Cardiac fibroblast (primary cell): Measurements from ENCODE around the gene PRODH.
"Not testable (repeated sequence)": the region's sequence is repeated elsewhere in the genome, so short reads cannot be mapped to it uniquely, and the experiment has no call there.

Source experiments
- DNase-seq, 2 donors: peaks; one replicate each; pipeline versions ENCODE4 v3.0.0 to v3.0.0-alpha.2; 2010; ENCODE audit warnings: low read depth in 2 of 2
- H3K4me3 ChIP-seq, 2 donors: replicated peaks in 1 of 2; 1 replicate in 1 of 2; 2 replicates in 1 of 2; pipeline ENCODE4 v1.5.1; 2011; ENCODE audit warnings: low read depth in 2 of 2, low read length in 2 of 2, mild to moderate bottlenecking in 2 of 2, moderate library complexity in 1 of 2
- TF ChIP-seq, protein P1 (sequence below): IDR thresholded peaks from one replicate; pipeline ENCODE4 v1.5.1; 2011; ENCODE audit warnings: low read depth, mild to moderate bottlenecking, low read length, inconsistent platforms

PRODH gene

GRCh38 chr22:18912264-18912946 lies 23.7 kb downstream of the PRODH start:
- H3K4me3 ChIP-seq, DNase-seq: not testable (repeated sequence)

GRCh38 chr22:18911535-18911934 lies 24.6 kb downstream of the PRODH start:
- DNase-seq = not testable (repeated sequence)

GRCh38 chr22:18909556-18909955 lies 26.5 kb downstream of the PRODH start:
- no peak overlapping the region for H3K4me3 ChIP-seq
- TF ChIP-seq, protein P1, sequence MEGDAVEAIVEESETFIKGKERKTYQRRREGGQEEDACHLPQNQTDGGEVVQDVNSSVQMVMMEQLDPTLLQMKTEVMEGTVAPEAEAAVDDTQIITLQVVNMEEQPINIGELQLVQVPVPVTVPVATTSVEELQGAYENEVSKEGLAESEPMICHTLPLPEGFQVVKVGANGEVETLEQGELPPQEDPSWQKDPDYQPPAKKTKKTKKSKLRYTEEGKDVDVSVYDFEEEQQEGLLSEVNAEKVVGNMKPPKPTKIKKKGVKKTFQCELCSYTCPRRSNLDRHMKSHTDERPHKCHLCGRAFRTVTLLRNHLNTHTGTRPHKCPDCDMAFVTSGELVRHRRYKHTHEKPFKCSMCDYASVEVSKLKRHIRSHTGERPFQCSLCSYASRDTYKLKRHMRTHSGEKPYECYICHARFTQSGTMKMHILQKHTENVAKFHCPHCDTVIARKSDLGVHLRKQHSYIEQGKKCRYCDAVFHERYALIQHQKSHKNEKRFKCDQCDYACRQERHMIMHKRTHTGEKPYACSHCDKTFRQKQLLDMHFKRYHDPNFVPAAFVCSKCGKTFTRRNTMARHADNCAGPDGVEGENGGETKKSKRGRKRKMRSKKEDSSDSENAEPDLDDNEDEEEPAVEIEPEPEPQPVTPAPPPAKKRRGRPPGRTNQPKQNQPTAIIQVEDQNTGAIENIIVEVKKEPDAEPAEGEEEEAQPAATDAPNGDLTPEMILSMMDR = no peak
- no peak for DNase-seq

More at GRCh38 chr22:18911535-18911934, 24.6 kb downstream of the PRODH start:
- H3K4me3 ChIP-seq = not testable (repeated sequence)

DNA sequence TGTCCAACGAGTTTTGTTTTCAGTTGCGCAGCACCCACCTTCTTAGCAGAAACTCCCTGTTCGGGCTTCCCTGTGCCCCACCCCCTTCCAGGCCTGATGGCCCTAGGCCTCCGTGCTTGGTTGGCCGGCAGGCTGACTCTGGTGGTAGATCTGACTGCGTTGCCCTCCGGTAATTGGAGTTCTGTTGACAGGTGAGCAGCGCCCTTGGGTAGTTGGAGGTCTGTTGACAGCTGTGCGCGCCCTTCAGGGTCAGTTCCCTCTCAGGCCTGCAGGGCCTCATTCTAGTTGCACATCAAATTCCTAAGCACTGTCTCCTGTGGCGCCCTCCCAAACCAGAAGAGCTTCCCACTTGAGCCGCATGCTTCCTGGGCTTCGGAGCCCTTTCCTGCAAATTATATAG lies 29.2 kb downstream of the PRODH start:
- TF ChIP-seq, protein P1 = no peak

GRCh38 chr22:18906410-18906745 lies 29.7 kb downstream of the PRODH start:
- not testable (repeated sequence) for H3K4me3 ChIP-seq, DNase-seq

More for the DNA sequence above, 29.2 kb downstream of the PRODH start:
- no peak for DNase-seq
- H3K4me3 ChIP-seq = no peak overlapping the region

DNA sequence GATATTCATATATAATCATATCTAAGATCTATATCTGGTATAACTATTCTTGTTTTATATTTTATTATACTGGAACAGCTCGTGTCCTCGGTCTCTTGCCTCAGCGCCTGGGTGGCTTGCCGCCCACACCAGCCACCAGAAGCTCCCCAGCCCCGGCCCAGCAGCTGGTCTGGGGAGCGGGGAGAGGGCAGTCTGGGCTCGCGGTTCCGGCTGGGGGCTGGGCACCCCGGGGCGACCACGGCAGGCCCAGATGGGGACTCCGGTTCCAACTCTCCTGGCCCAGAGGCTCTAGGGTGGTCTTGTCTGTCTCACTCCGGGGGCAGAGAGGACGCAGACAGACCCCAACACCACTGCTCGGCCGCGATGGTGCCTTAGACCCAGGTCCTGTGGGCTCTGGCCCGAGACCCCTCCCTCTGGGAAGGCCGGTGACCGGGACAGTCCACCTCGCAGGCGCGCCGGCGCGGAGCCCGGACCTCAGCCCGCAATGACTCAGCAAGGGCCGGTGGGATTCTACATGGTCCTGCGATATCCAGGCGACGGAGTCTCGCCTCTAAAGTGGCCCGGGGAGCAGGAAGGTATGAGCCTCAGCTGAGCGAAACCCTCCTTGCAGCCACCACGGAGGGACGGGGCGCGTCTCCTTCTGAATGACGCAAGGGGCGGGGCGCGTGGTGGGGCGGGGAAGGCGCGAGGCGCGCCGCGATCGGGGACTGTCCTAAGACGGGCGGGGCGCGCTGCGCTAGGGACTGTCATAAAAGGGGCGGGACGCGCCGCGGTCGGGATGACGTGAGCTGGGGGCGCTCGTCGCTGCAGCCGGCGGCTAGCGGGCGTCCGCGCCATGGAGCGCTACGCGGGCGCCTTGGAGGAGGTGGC lies 30.3 kb downstream of the PRODH start, which contains the start of gene DGCR6:
DGCR6 (plus strand) TSS at position 781 of the 870 bp plus-strand sequence; CDS start at position 836, 55 bp downstream.
- DNase-seq = no peak
- TF ChIP-seq, protein P1 = no peak
- no peak within 1 kb of the TSS for H3K4me3 ChIP-seq

- not testable (repeated sequence) for H3K4me3 ChIP-seq, DNase-seq
Measured at GRCh38 chr22:18896037-18896657, 39.9 kb downstream of the PRODH start.

GRCh38 chr22:18893775-18894174 lies 42.3 kb downstream of the PRODH start:
- DNase-seq, H3K4me3 ChIP-seq: not testable (repeated sequence)

- H3K4me3 ChIP-seq, DNase-seq: not testable (repeated sequence)
Measured at GRCh38 chr22:18890510-18891192, 45.4 kb downstream of the PRODH start.
